Measurements from ENCODE around the gene FBXL20. TPM values are rescaled to one million over a fixed set of nuclear protein-coding genes. Genes with fewer than 3 reads are reported as not detected.

Gene FBXL20
- total and polyA plus RNA-seq, 2 donors (not counting 3 experiments of a cell fraction or from before 2014, with no cell fraction given) = 4.6 to 18.0 TPM

- Histone ChIP-seq H2AFZ (ENCODE audit: low read depth, low read length) (no peak overlapping the region), H3K4me2 (ENCODE audit: insufficient read depth, low read length) (no peak overlapping the region)
- CTCF ChIA-PET = interaction anchor here (0.6 to 1.8 kb wide), 3 partner anchors 8 to 95 kb away, joined by 3 to 4 read pairs (median 3); partner anchors contain the start of gene FBXL20
Observed at GRCh38 chr17:39305978-39306377, 95.4 kb downstream of the FBXL20 start.

GRCh38 chr17:39304188-39304587 is 97.2 kb downstream of the FBXL20 start:
- no TSS peak for BruUV-seq (replicated peaks)
- H3K36me3 ChIP-seq (ENCODE audit: control insufficient read depth in 2 of 2, extremely low read depth in 1 of 2, insufficient read depth in 2 of 2, low read length in 2 of 2) = peaks cover 0 to 2% of the 10 kb centered on the region in 2 experiments
- H3K9me1 ChIP-seq (replicated peaks; ENCODE audit: control insufficient read depth, extremely low read depth, insufficient read depth, low read length) = no peaks in the 10 kb centered on the region
- DNase-seq (ENCODE audit: low read depth, low spot score) (no peak), FAIRE-seq (no peak)
- CTCF ChIA-PET = interaction anchor here (0.6 to 1.7 kb wide), 2 partner anchors 14 to 32 kb away, joined by 4 to 5 read pairs; no protein-coding TSS in a partner anchor
- intact Hi-C loops (cut with micrococcal nuclease) = no loop called here
- dilution Hi-C loops (cut with MboI; ENCODE audit: extremely low pct_ligation_motif_present, low sequenced_read_pairs) = no loop called here
- no peak overlapping the region for H3K4me3 ChIP-seq (replicated peaks in 1 of 3; ENCODE audit: insufficient read depth in 1 of 3, low read depth in 1 of 3, low read length in 3 of 3)
- no peaks in the 10 kb centered on the region for H3K9me3 ChIP-seq (replicated peaks; ENCODE audit: control insufficient read depth, insufficient read depth, low read length)
- TF ChIP-seq FOS (IDR thresholded peaks at IDR 0.05; ENCODE audit: borderline replicate concordance, insufficient read depth, low read length) = no peak
- no peak for TF ChIP-seq MAX (IDR thresholded peaks at IDR 0.05; ENCODE audit: insufficient read depth, insufficient read length)
- TF ChIP-seq CTCF (IDR thresholded peaks at IDR 0.05; ENCODE audit: extremely low read depth in 1 of 2, insufficient read depth in 1 of 2, low read depth in 1 of 2, low read length in 2 of 2) = no peak
- no peak for TF ChIP-seq GATA2 (IDR thresholded peaks at IDR 0.05; ENCODE audit: insufficient read depth, insufficient read length, low read depth, low read length)
- TF ChIP-seq POLR2AphosphoS5 (IDR thresholded peaks at IDR 0.05; ENCODE audit: insufficient read depth, low read depth, low read length) = no peak
- TF ChIP-seq POLR2A (IDR thresholded peaks at IDR 0.05; ENCODE audit: low read depth, low read length) = no peak
- no peak for TF ChIP-seq EZH2 (IDR thresholded peaks at IDR 0.05; ENCODE audit: borderline replicate concordance, low read depth, low read length, severe bottlenecking)
- no peak for TF ChIP-seq MYC (IDR thresholded peaks at IDR 0.05; ENCODE audit: low read depth, low read length)
- TF ChIP-seq JUN (IDR thresholded peaks at IDR 0.05; ENCODE audit: borderline replicate concordance, insufficient read depth, insufficient read length, low read depth) = no peak
- H3K27me3 ChIP-seq (ENCODE audit: control insufficient read depth in 2 of 2, insufficient read depth in 2 of 2, low read length in 2 of 2) = no peaks in the 10 kb centered on the region
- POLR2A ChIA-PET = interaction anchor here (0.6 kb wide), 1 partner anchor 78 kb away, joined by 7 read pairs; no protein-coding TSS in a partner anchor
- no peak overlapping the region for H3K4me2 ChIP-seq (ENCODE audit: insufficient read depth, low read length)
- no peaks in the 10 kb centered on the region for H4K20me1 ChIP-seq (replicated peaks; ENCODE audit: control insufficient read depth, extremely low read depth, insufficient read depth, low read length)
- H3K9ac ChIP-seq (replicated peaks; ENCODE audit: extremely low read depth, insufficient read depth, low read length) = no peak overlapping the region
- no peak overlapping the region for H2AFZ ChIP-seq (ENCODE audit: low read depth, low read length)
- no peak overlapping the region for H3K27ac ChIP-seq (ENCODE audit: insufficient read depth, low read depth, low read length)
- H3K79me2 ChIP-seq (ENCODE audit: control insufficient read depth, insufficient read depth, low read length) = no peaks in the 10 kb centered on the region
- no peaks in the 10 kb centered on the region for H3K4me1 ChIP-seq (ENCODE audit: control insufficient read depth, extremely low read depth, insufficient read depth, low read length)

More at GRCh38 chr17:39305978-39306377, 95.4 kb downstream of the FBXL20 start:
- no peak for TF ChIP-seq POLR2A (IDR thresholded peaks at IDR 0.05; ENCODE audit: low read depth, low read length)
- POLR2A ChIA-PET = no interaction called here
- peaks cover 3% of the 10 kb centered on the region for H4K20me1 ChIP-seq (replicated peaks; ENCODE audit: control insufficient read depth, extremely low read depth, insufficient read depth, low read length)
- intact Hi-C loops (cut with micrococcal nuclease) = no loop called here
- H3K27me3 ChIP-seq (ENCODE audit: control insufficient read depth in 2 of 2, insufficient read depth in 2 of 2, low read length in 2 of 2) = no peaks in the 10 kb centered on the region
- H3K27ac ChIP-seq (ENCODE audit: insufficient read depth, low read depth, low read length) = no peak overlapping the region
- H3K4me1 ChIP-seq (ENCODE audit: control insufficient read depth, extremely low read depth, insufficient read depth, low read length) = no peaks in the 10 kb centered on the region
- H3K9me1 ChIP-seq (replicated peaks; ENCODE audit: control insufficient read depth, extremely low read depth, insufficient read depth, low read length) = no peaks in the 10 kb centered on the region
- DNase-seq (ENCODE audit: low read depth, low spot score) = no peak
- peaks cover 0 to under 1% of the 10 kb centered on the region in 2 experiments for H3K36me3 ChIP-seq (ENCODE audit: control insufficient read depth in 2 of 2, extremely low read depth in 1 of 2, insufficient read depth in 2 of 2, low read length in 2 of 2)
- FAIRE-seq = no peak
- no peaks in the 10 kb centered on the region for H3K79me2 ChIP-seq (ENCODE audit: control insufficient read depth, insufficient read depth, low read length)
- no peak overlapping the region for H3K9ac ChIP-seq (replicated peaks; ENCODE audit: extremely low read depth, insufficient read depth, low read length)
- no TSS peak for BruUV-seq (replicated peaks)
- no peaks in the 10 kb centered on the region for H3K9me3 ChIP-seq (replicated peaks; ENCODE audit: control insufficient read depth, insufficient read depth, low read length)
- dilution Hi-C loops (cut with MboI; ENCODE audit: extremely low pct_ligation_motif_present, low sequenced_read_pairs) = no loop called here
- no peak overlapping the region for H3K4me3 ChIP-seq (replicated peaks in 1 of 3; ENCODE audit: insufficient read depth in 1 of 3, low read depth in 1 of 3, low read length in 3 of 3)

Measured in endothelial cell of umbilical vein (primary cell).